ENCODE measurements around the gene NMU.

GRCh38 chr4:55546506-55546755, 89.7 kb downstream of the NMU start:
- no peak for TF ChIP-seq POLR2A (IDR thresholded peaks at IDR 0.05; ENCODE audit: low read length)
- TF ChIP-seq GATA1 (IDR thresholded peaks at IDR 0.05; ENCODE audit: low read depth, low read length), result no peak

Measured in erythroblast (primary cell).